WTC11 (cell line): ENCODE measurements around the gene SAPCD2. TPM values are rescaled to one million over a fixed set of nuclear protein-coding genes. Genes with fewer than 3 reads are reported as not detected.

ENCODE experiments used
- ATAC-seq: fragments of 200-7000 bp; cut with Tn5 transposase; 2 replicates; pipeline ENCODE4 v1.10.0; 2021; ENCODE audit warnings: mild to moderate bottlenecking, moderate library complexity
- CTCF ChIA-PET: fragments of 300-600 bp; sonication (Branson Sonifier 250); formaldehyde crosslinking; loops from one replicate; lab custom pipeline; 2021; ENCODE audit warnings: antibody characterized with exemption; lab: Charles Lee
- POLR2A ChIA-PET: fragments of 350-600 bp; sonication (Branson Sonifier 250); formaldehyde crosslinking; loops from one replicate; lab custom pipeline; 2021; ENCODE audit warnings: antibody characterized with exemption; lab: Charles Lee
- DNase-seq: peaks from one replicate; pipeline ENCODE4 v3.0.0; 2021; ENCODE audit warnings: low spot score
- H3K27ac Mint-ChIP-seq: 2 replicates; pipeline ENCODE4 v1.8.0; 2021; ENCODE audit warnings: mixed read lengths
- H3K27me3 Mint-ChIP-seq: 2 replicates; pipeline ENCODE4 v1.8.0; 2021; ENCODE audit warnings: low read depth, mild to moderate bottlenecking, moderate library complexity, mixed read lengths
- H3K36me3 Mint-ChIP-seq: 2 replicates; pipeline ENCODE4 v1.8.0; 2021; ENCODE audit warnings: mixed read lengths
- H3K4me1 Mint-ChIP-seq: 2 replicates; pipeline ENCODE4 v1.8.0; 2022; ENCODE audit warnings: mixed read lengths
- H3K4me3 Mint-ChIP-seq: 2 replicates; pipeline ENCODE4 v1.8.0; 2021; ENCODE audit warnings: mild to moderate bottlenecking, moderate library complexity, mixed read lengths
- H3K9me3 Mint-ChIP-seq: 2 replicates; pipeline ENCODE4 v1.8.0; 2021; ENCODE audit warnings: mixed read lengths
- ATF6 ChIP-seq: sonication (generic); formaldehyde crosslinking; IDR thresholded peaks from 2 replicates; pipeline ENCODE4 v1.8.1; 2023; ENCODE audit warnings: mild to moderate bottlenecking, missing genetic modification reagents
- CREB1 ChIP-seq: sonication (generic); formaldehyde crosslinking; IDR thresholded peaks from 2 replicates; pipeline ENCODE4 v1.8.0; 2023; ENCODE audit warnings: mild to moderate bottlenecking, missing genetic modification reagents
- E2F5 ChIP-seq: sonication (generic); formaldehyde crosslinking; IDR thresholded peaks from 2 replicates; pipeline ENCODE4 v1.8.1; 2022; ENCODE audit warnings: mild to moderate bottlenecking, moderate library complexity, missing genetic modification reagents
- ELF4 ChIP-seq: sonication (generic); formaldehyde crosslinking; IDR thresholded peaks from 2 replicates; pipeline ENCODE4 v1.8.1; 2022; ENCODE audit warnings: low read depth, mild to moderate bottlenecking, moderate library complexity, missing genetic modification reagents
- ESRRA ChIP-seq: sonication (generic); formaldehyde crosslinking; IDR thresholded peaks from 2 replicates; pipeline ENCODE4 v1.8.1; 2022; ENCODE audit warnings: mild to moderate bottlenecking, missing genetic modification reagents, borderline replicate concordance
- IRF1 ChIP-seq: sonication (generic); formaldehyde crosslinking; IDR thresholded peaks from 2 replicates; pipeline ENCODE4 v1.8.0; 2023; ENCODE audit warnings: missing genetic modification reagents
- NFATC4 ChIP-seq: fragments of 250-450 bp; sonication (Bioruptor Pico); IDR thresholded peaks from 2 replicates; pipeline ENCODE4 v1.9.0; 2021; ENCODE audit warnings: mild to moderate bottlenecking
- NR1H2 ChIP-seq: sonication (generic); formaldehyde crosslinking; IDR thresholded peaks from 2 replicates; pipeline ENCODE4 v1.9.0; 2021; ENCODE audit warnings: mild to moderate bottlenecking, moderate library complexity, missing genetic modification reagents
- OVOL2 ChIP-seq: fragments of 250-450 bp; sonication (Bioruptor Pico); IDR thresholded peaks from 2 replicates; pipeline ENCODE4 v1.9.0; 2021; ENCODE audit warnings: mild to moderate bottlenecking, borderline replicate concordance
- PRRX2 ChIP-seq: fragments of 250-450 bp; sonication (Bioruptor Pico); IDR thresholded peaks from 2 replicates; pipeline ENCODE4 v1.8.0; 2021; ENCODE audit warnings: mild to moderate bottlenecking
- SP1 ChIP-seq: sonication (generic); formaldehyde crosslinking; conservative IDR thresholded peaks from 2 replicates; pipeline ENCODE4 v1.8.1; 2022; ENCODE audit warnings: missing genetic modification reagents
- STAT6 ChIP-seq: sonication (generic); formaldehyde crosslinking; conservative IDR thresholded peaks from 2 replicates; pipeline ENCODE4 v1.8.1; 2023; ENCODE audit warnings: mild to moderate bottlenecking, low read depth, missing genetic modification reagents, moderate library complexity
- TEAD1 ChIP-seq: sonication (generic); formaldehyde crosslinking; IDR thresholded peaks from 2 replicates; pipeline ENCODE4 v1.8.0; 2022; ENCODE audit warnings: mild to moderate bottlenecking, missing genetic modification reagents
- TP53 ChIP-seq: sonication (generic); formaldehyde crosslinking; IDR thresholded peaks from 2 replicates; pipeline ENCODE4 v1.8.1; 2023; ENCODE audit warnings: mild to moderate bottlenecking, missing genetic modification reagents
- ZNF219 ChIP-seq: sonication (generic); formaldehyde crosslinking; IDR thresholded peaks from 2 replicates; pipeline ENCODE4 v1.8.0; 2023; ENCODE audit warnings: missing genetic modification reagents, mild to moderate bottlenecking, borderline replicate concordance
- ZSCAN18 ChIP-seq: fragments of 250-450 bp; sonication (Bioruptor Pico); IDR thresholded peaks from 2 replicates; pipeline ENCODE4 v2.1.2; 2022; ENCODE audit warnings: mild to moderate bottlenecking, moderate library complexity
- total RNA-seq: library from RNA; stranded (reverse); gene quantifications from 3 replicates; pipeline ENCODE4 v1.2.3, GENCODE V29; 2021

SAPCD2 gene
- total RNA-seq, 1 experiment from 2014 or later = 67.0 TPM

- Mint-ChIP-seq H3K9me3 (no peaks in the 10 kb centered on the region), H3K36me3 (no peaks in the 10 kb centered on the region), H3K4me3 (peak overlapping the region; percentile 59), H3K27me3 (peaks cover 36% of the 10 kb centered on the region), H3K27ac (no peak overlapping the region), H3K4me1 (peaks cover 16% of the 10 kb centered on the region)
- ChIA-PET CTCF (interaction anchor here (0.6 to 4.3 kb wide), 10 partner anchors 8 to 235 kb away, joined by 3 to 69 read pairs (median 9); partner anchors contain the start of genes AJM1, RNF224 and SAPCD2), POLR2A (interaction anchor here (1.1 kb wide), 1 partner anchor 10 kb away, joined by 4 read pairs; the partner anchor contains the start of gene MAN1B1)
- TF ChIP-seq E2F5 (CRISPR knock-in tag) (no peak), PRRX2 (no peak), ZNF219 (CRISPR knock-in tag) (no peak), NFATC4 (CRISPR knock-in tag) (no peak), ATF6 (CRISPR knock-in tag) (no peak), TEAD1 (CRISPR knock-in tag) (no peak), STAT6 (CRISPR knock-in tag) (no peak), SP1 (CRISPR knock-in tag) (no peak), TP53 (CRISPR knock-in tag) (no peak), OVOL2 (CRISPR knock-in tag) (no peak), ELF4 (no peak), IRF1 (CRISPR knock-in tag) (no peak), ZSCAN18 (no peak)
- DNase-seq (peak; percentile 29), ATAC-seq (peak; percentile 8)
Observed at GRCh38 chr9:137076636-137077009, 6.3 kb upstream of the SAPCD2 start.

- DNase-seq (no peak), ATAC-seq (no peak)
- ChIA-PET CTCF (interaction anchor here (0.5 to 3.8 kb wide), 6 partner anchors 11 to 261 kb away, joined by 3 to 23 read pairs (median 6); partner anchors contain the start of gene NPDC1), POLR2A (no interaction called here)
- no peak for TF ChIP-seq NR1H2 (CRISPR knock-in tag)
- no peak for TF ChIP-seq CREB1 (CRISPR knock-in tag)
- peak; percentile 79; the same call in 1 of the 2 replicates for TF ChIP-seq ESRRA (CRISPR knock-in tag)
- H3K27ac Mint-ChIP-seq = peak overlapping the region; percentile 86
- no peaks in the 10 kb centered on the region for H3K9me3 Mint-ChIP-seq
- H3K4me3 Mint-ChIP-seq = peak overlapping the region; percentile 24; the same call in 1 of the 2 replicates
- no peaks in the 10 kb centered on the region for H3K36me3 Mint-ChIP-seq
- H3K27me3 Mint-ChIP-seq = peaks cover 36% of the 10 kb centered on the region
- H3K4me1 Mint-ChIP-seq = peaks cover 24% of the 10 kb centered on the region
Observed at GRCh38 chr9:137075275-137075775, 5.0 kb upstream of the SAPCD2 start.
